ENCODE data around the gene ZNF578. TPM values are rescaled to one million over a fixed set of nuclear protein-coding genes. Genes with fewer than 3 reads are reported as not detected.
"Not testable (repeated sequence)": the region's sequence is repeated elsewhere in the genome, so short reads cannot be mapped to it uniquely, and the experiment has no call there.

ZNF578 gene
- total and polyA plus RNA-seq, 2 donors (not counting 3 experiments of a cell fraction or from before 2014, with no cell fraction given), result 0.46 to 1.00 TPM

- no peak for FAIRE-seq
- dilution Hi-C loops (cut with MboI; ENCODE audit: extremely low pct_ligation_motif_present, low sequenced_read_pairs), result no loop called here
- no peak overlapping the region for H3K4me3 ChIP-seq (replicated peaks in 1 of 3; ENCODE audit: insufficient read depth in 1 of 3, low read depth in 1 of 3, low read length in 3 of 3)
- intact Hi-C loops (cut with micrococcal nuclease), result no loop called here
- TF ChIP-seq POLR2A (IDR thresholded peaks at IDR 0.05; ENCODE audit: low read depth, low read length), result no peak
- no peak for TF ChIP-seq FOS (IDR thresholded peaks at IDR 0.05; ENCODE audit: borderline replicate concordance, insufficient read depth, low read length)
- no peak overlapping the region for H2AFZ ChIP-seq (ENCODE audit: low read depth, low read length)
- H3K79me2 ChIP-seq (ENCODE audit: control insufficient read depth, insufficient read depth, low read length), result no peaks in the 10 kb centered on the region
- no peaks in the 10 kb centered on the region for H3K27me3 ChIP-seq (ENCODE audit: control insufficient read depth in 2 of 2, insufficient read depth in 2 of 2, low read length in 2 of 2)
- DNase-seq (ENCODE audit: low read depth, low spot score), result no peak
- H3K9ac ChIP-seq (replicated peaks; ENCODE audit: extremely low read depth, insufficient read depth, low read length), result no peak overlapping the region
- POLR2A ChIA-PET, result no interaction called here
- H3K9me3 ChIP-seq (replicated peaks; ENCODE audit: control insufficient read depth, insufficient read depth, low read length), result no peaks in the 10 kb centered on the region
- BruUV-seq (replicated peaks), result no TSS peak
- no peaks in the 10 kb centered on the region for H3K36me3 ChIP-seq (ENCODE audit: control insufficient read depth in 2 of 2, extremely low read depth in 1 of 2, insufficient read depth in 2 of 2, low read length in 2 of 2)
- H4K20me1 ChIP-seq (replicated peaks; ENCODE audit: control insufficient read depth, extremely low read depth, insufficient read depth, low read length), result no peaks in the 10 kb centered on the region
- H3K9me1 ChIP-seq (replicated peaks; ENCODE audit: control insufficient read depth, extremely low read depth, insufficient read depth, low read length), result no peaks in the 10 kb centered on the region
- no peaks in the 10 kb centered on the region for H3K4me1 ChIP-seq (ENCODE audit: control insufficient read depth, extremely low read depth, insufficient read depth, low read length)
- H3K4me2 ChIP-seq (ENCODE audit: insufficient read depth, low read length), result no peak overlapping the region
- CTCF ChIA-PET, result no interaction called here
- H3K27ac ChIP-seq (ENCODE audit: insufficient read depth, low read depth, low read length), result no peak overlapping the region
Observed at GRCh38 chr19:52518646-52519045, 65.3 kb downstream of the ZNF578 start.

DNA sequence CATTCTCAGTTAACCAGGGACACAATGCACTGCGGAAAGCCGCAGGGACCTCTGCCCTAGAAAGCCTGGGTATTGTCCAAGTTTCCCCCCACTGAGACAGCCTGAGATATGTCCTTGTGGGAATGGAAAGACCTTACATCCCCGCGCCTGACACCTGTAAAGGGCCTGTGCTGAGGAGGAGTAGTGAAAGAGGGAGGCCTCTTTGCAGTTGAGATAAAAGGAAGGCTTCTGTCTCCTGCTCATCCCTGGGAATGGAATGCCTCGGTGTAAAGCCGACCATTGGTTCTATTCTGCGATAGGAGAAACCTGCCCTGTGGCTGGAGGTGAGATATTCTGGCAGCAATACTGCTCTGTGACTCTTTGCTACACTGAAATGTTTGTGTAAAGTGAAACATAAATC lies 65.8 kb downstream of the ZNF578 start:
- H3K9ac ChIP-seq (replicated peaks; ENCODE audit: extremely low read depth, insufficient read depth, low read length); DNase-seq (ENCODE audit: low read depth, low spot score); H3K9me1 ChIP-seq (replicated peaks; ENCODE audit: control insufficient read depth, extremely low read depth, insufficient read depth, low read length); BruUV-seq (replicated peaks); H3K27me3 ChIP-seq (ENCODE audit: control insufficient read depth in 2 of 2, insufficient read depth in 2 of 2, low read length in 2 of 2); H4K20me1 ChIP-seq (replicated peaks; ENCODE audit: control insufficient read depth, extremely low read depth, insufficient read depth, low read length); H3K4me2 ChIP-seq (ENCODE audit: insufficient read depth, low read length); POLR2A ChIA-PET; H3K79me2 ChIP-seq (ENCODE audit: control insufficient read depth, insufficient read depth, low read length); H3K9me3 ChIP-seq (replicated peaks; ENCODE audit: control insufficient read depth, insufficient read depth, low read length); dilution Hi-C loops (cut with MboI; ENCODE audit: extremely low pct_ligation_motif_present, low sequenced_read_pairs); FAIRE-seq; H3K4me3 ChIP-seq (replicated peaks in 1 of 3; ENCODE audit: insufficient read depth in 1 of 3, low read depth in 1 of 3, low read length in 3 of 3); H2AFZ ChIP-seq (ENCODE audit: low read depth, low read length); intact Hi-C loops (cut with micrococcal nuclease); H3K36me3 ChIP-seq (ENCODE audit: control insufficient read depth in 2 of 2, extremely low read depth in 1 of 2, insufficient read depth in 2 of 2, low read length in 2 of 2); CTCF ChIA-PET; H3K4me1 ChIP-seq (ENCODE audit: control insufficient read depth, extremely low read depth, insufficient read depth, low read length); H3K27ac ChIP-seq (ENCODE audit: insufficient read depth, low read depth, low read length): not testable (repeated sequence)

DNA sequence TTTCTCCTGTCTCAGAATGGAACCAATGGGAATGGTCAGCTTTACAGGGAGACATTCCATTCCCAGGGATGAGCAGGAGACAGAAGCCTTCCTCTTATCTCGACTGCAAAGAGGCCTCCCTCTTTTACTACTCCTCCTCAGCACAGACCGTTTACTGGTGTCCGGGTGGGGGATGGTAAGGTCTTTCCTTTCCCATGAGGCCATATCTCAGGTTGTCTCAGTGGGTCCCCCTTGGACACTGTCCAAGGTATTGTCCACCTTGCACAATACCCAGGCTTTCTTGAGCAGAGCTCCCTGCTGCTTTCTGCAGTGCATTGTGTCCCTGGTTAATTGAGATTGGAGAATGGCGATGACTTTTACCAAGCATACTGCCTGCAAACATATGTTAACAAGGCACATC lies 66.7 kb downstream of the ZNF578 start:
- Histone ChIP-seq H3K4me3 (replicated peaks in 1 of 3; ENCODE audit: insufficient read depth in 1 of 3, low read depth in 1 of 3, low read length in 3 of 3) (no peak overlapping the region), H3K9ac (replicated peaks; ENCODE audit: extremely low read depth, insufficient read depth, low read length) (no peak overlapping the region), H3K4me2 (ENCODE audit: insufficient read depth, low read length) (no peak overlapping the region), H3K36me3 (ENCODE audit: control insufficient read depth in 2 of 2, extremely low read depth in 1 of 2, insufficient read depth in 2 of 2, low read length in 2 of 2) (no peaks in the 10 kb centered on the region), H3K27ac (ENCODE audit: insufficient read depth, low read depth, low read length) (no peak overlapping the region), H3K4me1 (ENCODE audit: control insufficient read depth, extremely low read depth, insufficient read depth, low read length) (no peaks in the 10 kb centered on the region), H2AFZ (ENCODE audit: low read depth, low read length) (no peak overlapping the region), H4K20me1 (replicated peaks; ENCODE audit: control insufficient read depth, extremely low read depth, insufficient read depth, low read length) (no peaks in the 10 kb centered on the region), H3K79me2 (ENCODE audit: control insufficient read depth, insufficient read depth, low read length) (no peaks in the 10 kb centered on the region), H3K27me3 (ENCODE audit: control insufficient read depth in 2 of 2, insufficient read depth in 2 of 2, low read length in 2 of 2) (no peaks in the 10 kb centered on the region), H3K9me3 (replicated peaks; ENCODE audit: control insufficient read depth, insufficient read depth, low read length) (no peaks in the 10 kb centered on the region), H3K9me1 (replicated peaks; ENCODE audit: control insufficient read depth, extremely low read depth, insufficient read depth, low read length) (no peaks in the 10 kb centered on the region)
- BruUV-seq (replicated peaks), result no TSS peak
- ChIA-PET CTCF (no interaction called here), POLR2A (no interaction called here)
- intact Hi-C loops (cut with micrococcal nuclease) (no loop called here), dilution Hi-C loops (cut with MboI; ENCODE audit: extremely low pct_ligation_motif_present, low sequenced_read_pairs) (no loop called here)
- DNase-seq (ENCODE audit: low read depth, low spot score), result no peak
- TF ChIP-seq POLR2A (IDR thresholded peaks at IDR 0.05; ENCODE audit: low read depth, low read length) (no peak), JUN (IDR thresholded peaks at IDR 0.05; ENCODE audit: borderline replicate concordance, insufficient read depth, insufficient read length, low read depth) (no peak), GATA2 (IDR thresholded peaks at IDR 0.05; ENCODE audit: insufficient read depth, insufficient read length, low read depth, low read length) (no peak), MYC (IDR thresholded peaks at IDR 0.05; ENCODE audit: low read depth, low read length) (no peak), POLR2AphosphoS5 (IDR thresholded peaks at IDR 0.05; ENCODE audit: insufficient read depth, low read depth, low read length) (no peak), CTCF (IDR thresholded peaks at IDR 0.05; ENCODE audit: extremely low read depth in 1 of 2, insufficient read depth in 1 of 2, low read depth in 1 of 2, low read length in 2 of 2) (no peak), FOS (IDR thresholded peaks at IDR 0.05; ENCODE audit: borderline replicate concordance, insufficient read depth, low read length) (no peak), EZH2 (IDR thresholded peaks at IDR 0.05; ENCODE audit: borderline replicate concordance, low read depth, low read length, severe bottlenecking) (no peak)
- TF ChIP-seq, protein P1, sequence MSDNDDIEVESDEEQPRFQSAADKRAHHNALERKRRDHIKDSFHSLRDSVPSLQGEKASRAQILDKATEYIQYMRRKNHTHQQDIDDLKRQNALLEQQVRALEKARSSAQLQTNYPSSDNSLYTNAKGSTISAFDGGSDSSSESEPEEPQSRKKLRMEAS (IDR thresholded peaks at IDR 0.05; ENCODE audit: insufficient read depth, insufficient read length), result no peak
- FAIRE-seq, result no peak
